ENCODE data around the gene SPATA9. TPM values are rescaled to one million over a fixed set of nuclear protein-coding genes. Genes with fewer than 3 reads are reported as not detected.

SPATA9 gene
- total and polyA plus RNA-seq, 2 of the 8 experiments (the other 6 are each of a cell fraction or from before 2014, with no cell fraction given), result not detected

DNA sequence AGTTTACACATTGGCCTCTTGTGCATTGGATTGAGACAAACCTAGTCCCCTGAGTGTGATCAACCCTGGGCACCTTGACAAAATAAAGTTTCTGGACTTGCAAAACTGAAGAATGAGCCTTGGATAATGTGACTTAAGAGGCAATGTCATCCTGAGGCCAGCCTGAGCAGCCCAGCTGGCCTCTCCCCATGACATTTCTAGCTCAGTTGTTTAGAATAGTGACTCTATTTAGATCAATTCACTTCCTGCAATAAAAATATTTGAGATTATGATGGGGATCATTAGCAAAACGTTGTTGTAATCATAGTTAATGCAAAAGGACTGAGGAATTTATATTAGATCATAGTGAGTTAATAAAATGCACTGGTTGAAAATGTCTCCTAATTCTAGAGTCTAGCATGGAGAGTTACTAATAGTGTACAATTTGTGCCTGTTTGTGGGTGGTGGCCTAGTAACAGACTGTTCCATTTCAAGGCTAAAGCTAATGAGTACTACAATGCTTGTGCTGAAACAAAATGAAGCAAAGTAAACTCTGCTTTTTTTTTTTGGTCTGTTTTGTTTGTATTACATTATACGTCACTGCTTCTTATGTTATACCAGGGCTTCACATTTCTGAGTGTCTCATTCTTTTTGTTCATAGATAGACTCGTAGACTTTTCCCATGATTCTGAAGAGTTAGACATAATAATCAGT, 37.4 kb upstream of the SPATA9 start (continued):
- TF ChIP-seq, protein P1, sequence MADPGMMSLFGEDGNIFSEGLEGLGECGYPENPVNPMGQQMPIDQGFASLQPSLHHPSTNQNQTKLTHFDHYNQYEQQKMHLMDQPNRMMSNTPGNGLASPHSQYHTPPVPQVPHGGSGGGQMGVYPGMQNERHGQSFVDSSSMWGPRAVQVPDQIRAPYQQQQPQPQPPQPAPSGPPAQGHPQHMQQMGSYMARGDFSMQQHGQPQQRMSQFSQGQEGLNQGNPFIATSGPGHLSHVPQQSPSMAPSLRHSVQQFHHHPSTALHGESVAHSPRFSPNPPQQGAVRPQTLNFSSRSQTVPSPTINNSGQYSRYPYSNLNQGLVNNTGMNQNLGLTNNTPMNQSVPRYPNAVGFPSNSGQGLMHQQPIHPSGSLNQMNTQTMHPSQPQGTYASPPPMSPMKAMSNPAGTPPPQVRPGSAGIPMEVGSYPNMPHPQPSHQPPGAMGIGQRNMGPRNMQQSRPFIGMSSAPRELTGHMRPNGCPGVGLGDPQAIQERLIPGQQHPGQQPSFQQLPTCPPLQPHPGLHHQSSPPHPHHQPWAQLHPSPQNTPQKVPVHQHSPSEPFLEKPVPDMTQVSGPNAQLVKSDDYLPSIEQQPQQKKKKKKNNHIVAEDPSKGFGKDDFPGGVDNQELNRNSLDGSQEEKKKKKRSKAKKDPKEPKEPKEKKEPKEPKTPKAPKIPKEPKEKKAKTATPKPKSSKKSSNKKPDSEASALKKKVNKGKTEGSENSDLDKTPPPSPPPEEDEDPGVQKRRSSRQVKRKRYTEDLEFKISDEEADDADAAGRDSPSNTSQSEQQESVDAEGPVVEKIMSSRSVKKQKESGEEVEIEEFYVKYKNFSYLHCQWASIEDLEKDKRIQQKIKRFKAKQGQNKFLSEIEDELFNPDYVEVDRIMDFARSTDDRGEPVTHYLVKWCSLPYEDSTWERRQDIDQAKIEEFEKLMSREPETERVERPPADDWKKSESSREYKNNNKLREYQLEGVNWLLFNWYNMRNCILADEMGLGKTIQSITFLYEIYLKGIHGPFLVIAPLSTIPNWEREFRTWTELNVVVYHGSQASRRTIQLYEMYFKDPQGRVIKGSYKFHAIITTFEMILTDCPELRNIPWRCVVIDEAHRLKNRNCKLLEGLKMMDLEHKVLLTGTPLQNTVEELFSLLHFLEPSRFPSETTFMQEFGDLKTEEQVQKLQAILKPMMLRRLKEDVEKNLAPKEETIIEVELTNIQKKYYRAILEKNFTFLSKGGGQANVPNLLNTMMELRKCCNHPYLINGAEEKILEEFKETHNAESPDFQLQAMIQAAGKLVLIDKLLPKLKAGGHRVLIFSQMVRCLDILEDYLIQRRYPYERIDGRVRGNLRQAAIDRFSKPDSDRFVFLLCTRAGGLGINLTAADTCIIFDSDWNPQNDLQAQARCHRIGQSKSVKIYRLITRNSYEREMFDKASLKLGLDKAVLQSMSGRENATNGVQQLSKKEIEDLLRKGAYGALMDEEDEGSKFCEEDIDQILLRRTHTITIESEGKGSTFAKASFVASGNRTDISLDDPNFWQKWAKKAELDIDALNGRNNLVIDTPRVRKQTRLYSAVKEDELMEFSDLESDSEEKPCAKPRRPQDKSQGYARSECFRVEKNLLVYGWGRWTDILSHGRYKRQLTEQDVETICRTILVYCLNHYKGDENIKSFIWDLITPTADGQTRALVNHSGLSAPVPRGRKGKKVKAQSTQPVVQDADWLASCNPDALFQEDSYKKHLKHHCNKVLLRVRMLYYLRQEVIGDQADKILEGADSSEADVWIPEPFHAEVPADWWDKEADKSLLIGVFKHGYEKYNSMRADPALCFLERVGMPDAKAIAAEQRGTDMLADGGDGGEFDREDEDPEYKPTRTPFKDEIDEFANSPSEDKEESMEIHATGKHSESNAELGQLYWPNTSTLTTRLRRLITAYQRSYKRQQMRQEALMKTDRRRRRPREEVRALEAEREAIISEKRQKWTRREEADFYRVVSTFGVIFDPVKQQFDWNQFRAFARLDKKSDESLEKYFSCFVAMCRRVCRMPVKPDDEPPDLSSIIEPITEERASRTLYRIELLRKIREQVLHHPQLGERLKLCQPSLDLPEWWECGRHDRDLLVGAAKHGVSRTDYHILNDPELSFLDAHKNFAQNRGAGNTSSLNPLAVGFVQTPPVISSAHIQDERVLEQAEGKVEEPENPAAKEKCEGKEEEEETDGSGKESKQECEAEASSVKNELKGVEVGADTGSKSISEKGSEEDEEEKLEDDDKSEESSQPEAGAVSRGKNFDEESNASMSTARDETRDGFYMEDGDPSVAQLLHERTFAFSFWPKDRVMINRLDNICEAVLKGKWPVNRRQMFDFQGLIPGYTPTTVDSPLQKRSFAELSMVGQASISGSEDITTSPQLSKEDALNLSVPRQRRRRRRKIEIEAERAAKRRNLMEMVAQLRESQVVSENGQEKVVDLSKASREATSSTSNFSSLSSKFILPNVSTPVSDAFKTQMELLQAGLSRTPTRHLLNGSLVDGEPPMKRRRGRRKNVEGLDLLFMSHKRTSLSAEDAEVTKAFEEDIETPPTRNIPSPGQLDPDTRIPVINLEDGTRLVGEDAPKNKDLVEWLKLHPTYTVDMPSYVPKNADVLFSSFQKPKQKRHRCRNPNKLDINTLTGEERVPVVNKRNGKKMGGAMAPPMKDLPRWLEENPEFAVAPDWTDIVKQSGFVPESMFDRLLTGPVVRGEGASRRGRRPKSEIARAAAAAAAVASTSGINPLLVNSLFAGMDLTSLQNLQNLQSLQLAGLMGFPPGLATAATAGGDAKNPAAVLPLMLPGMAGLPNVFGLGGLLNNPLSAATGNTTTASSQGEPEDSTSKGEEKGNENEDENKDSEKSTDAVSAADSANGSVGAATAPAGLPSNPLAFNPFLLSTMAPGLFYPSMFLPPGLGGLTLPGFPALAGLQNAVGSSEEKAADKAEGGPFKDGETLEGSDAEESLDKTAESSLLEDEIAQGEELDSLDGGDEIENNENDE (IDR thresholded peaks at IDR 0.05; ENCODE audit: insufficient replicate concordance, low read length), result no peak
- TF ChIP-seq CREB1 (IDR thresholded peaks at IDR 0.05), result no peak
- no peak for TF ChIP-seq EGR1 (IDR thresholded peaks at IDR 0.05; ENCODE audit: borderline replicate concordance, low read depth, low read length)
- no peak for TF ChIP-seq RFX5 (IDR thresholded peaks at IDR 0.05; ENCODE audit: borderline replicate concordance, low read depth, low read length)
- no peak for TF ChIP-seq RNF2 (IDR thresholded peaks at IDR 0.05; ENCODE audit: borderline replicate concordance, low read depth, low read length, missing control alignments, poor library complexity, severe bottlenecking)
- no peak for TF ChIP-seq TAF7 (optimal IDR thresholded peaks at IDR 0.05; ENCODE audit: borderline replicate concordance, low read depth, low read length)
- TF ChIP-seq CBX8 (IDR thresholded peaks at IDR 0.05; ENCODE audit: borderline replicate concordance, low read depth, low read length), result no peak
- no peak for TF ChIP-seq JUND (IDR thresholded peaks at IDR 0.05; ENCODE audit: low read length)
- TF ChIP-seq, protein P2, sequence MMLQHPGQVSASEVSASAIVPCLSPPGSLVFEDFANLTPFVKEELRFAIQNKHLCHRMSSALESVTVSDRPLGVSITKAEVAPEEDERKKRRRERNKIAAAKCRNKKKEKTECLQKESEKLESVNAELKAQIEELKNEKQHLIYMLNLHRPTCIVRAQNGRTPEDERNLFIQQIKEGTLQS (IDR thresholded peaks at IDR 0.05; ENCODE audit: insufficient read depth, low read depth, low read length), result no peak
- no peak for TF ChIP-seq HDAC6 (IDR thresholded peaks at IDR 0.05; ENCODE audit: low read depth, low read length)
